Esophagus muscularis mucosa (tissue), 4 donors: Measurements from ENCODE around the gene EPSTI1. TPM values are rescaled to one million over a fixed set of nuclear protein-coding genes. Genes with fewer than 3 reads are reported as not detected.

Source experiments
- DNase-seq: peaks from one replicate; pipeline ENCODE4 v3.0.0-alpha.2; 2017; ENCODE audit errors: extremely low spot score
- H3K27ac ChIP-seq, 4 donors: fragments of 200-600 bp; sonication (generic); replicated peaks in 1 of 4; 1 replicate in 3 of 4; 2 replicates in 1 of 4; pipeline ENCODE4 v1.5.1; 2016 to 2019; ENCODE audit warnings: mild to moderate bottlenecking in 1 of 4
- H3K27me3 ChIP-seq, 4 donors: fragments of 200-600 bp; sonication (generic); one replicate each; pipeline versions ENCODE4 v1.5.1 to v1.6.0; 2016 to 2019
- H3K36me3 ChIP-seq, 4 donors: fragments of 200-600 bp; sonication (generic); one replicate each; pipeline ENCODE4 v1.5.1; 2016 to 2019
- H3K4me1 ChIP-seq, 4 donors: fragments of 200-600 bp; sonication (generic); one replicate each; pipeline ENCODE4 v1.5.1; 2016 to 2019
- H3K4me3 ChIP-seq, 4 donors: fragments of 200-600 bp; sonication (generic); 1 replicate in 2 of 4; 2 replicates in 2 of 4; pipeline ENCODE4 v1.5.1; 2016 to 2019; ENCODE audit warnings: mild to moderate bottlenecking in 4 of 4, moderate library complexity in 1 of 4
- H3K9me3 ChIP-seq, 4 donors: fragments of 200-600 bp; sonication (generic); 1 replicate in 3 of 4; 2 replicates in 1 of 4; pipeline ENCODE4 v1.5.1; 2016 to 2019
- CTCF ChIP-seq, 3 experiments: fragments of 200-600 bp in 2 of 3; fragments of 450-650 bp in 1 of 3; sonication (generic) in 2 of 3; IDR thresholded peaks; one replicate each; pipeline ENCODE4 v1.5.1; 2017 to 2019; ENCODE audit warnings: antibody characterized with exemption in 3 of 3, mild to moderate bottlenecking in 2 of 3, moderate library complexity in 1 of 3
- EP300 ChIP-seq: sonication (generic); formaldehyde crosslinking; IDR thresholded peaks from one replicate; pipeline ENCODE4 v1.6.1; 2017; ENCODE audit warnings: antibody characterized with exemption
- POLR2A ChIP-seq: fragments of 450-650 bp; IDR thresholded peaks from one replicate; pipeline ENCODE4 v1.6.1; 2017; ENCODE audit warnings: antibody characterized with exemption, moderate library complexity, mild to moderate bottlenecking, low read depth
- POLR2AphosphoS5 ChIP-seq, 2 donors: sonication (generic); formaldehyde crosslinking; IDR thresholded peaks; one replicate each; pipeline ENCODE4 v1.6.1; 2017; ENCODE audit warnings: antibody characterized with exemption in 2 of 2
- WGBS: methylation state at CpG from one replicate; pipeline ENCODE4 v1.1.5; 2018; 5-methylcytosine and 5-hydroxymethylcytosine counted together
- intact Hi-C: fragments of 100-400 bp; cut with DNase I; formaldehyde crosslinking; loops from one replicate; pipeline ENCODE4 v1.15.1; 2023
- total RNA-seq, 4 donors: library from RNA; depleted of rRNA; stranded (reverse); fragments of >200 nt; gene quantifications; one replicate each; pipeline versions ENCODE4 v1.1.0 to v1.2.1, GENCODE V29; 2016

EPSTI1 gene
- total RNA-seq, 4 donors from 2014 or later: 4.6 to 16.3 (median 9.6) TPM

DNA sequence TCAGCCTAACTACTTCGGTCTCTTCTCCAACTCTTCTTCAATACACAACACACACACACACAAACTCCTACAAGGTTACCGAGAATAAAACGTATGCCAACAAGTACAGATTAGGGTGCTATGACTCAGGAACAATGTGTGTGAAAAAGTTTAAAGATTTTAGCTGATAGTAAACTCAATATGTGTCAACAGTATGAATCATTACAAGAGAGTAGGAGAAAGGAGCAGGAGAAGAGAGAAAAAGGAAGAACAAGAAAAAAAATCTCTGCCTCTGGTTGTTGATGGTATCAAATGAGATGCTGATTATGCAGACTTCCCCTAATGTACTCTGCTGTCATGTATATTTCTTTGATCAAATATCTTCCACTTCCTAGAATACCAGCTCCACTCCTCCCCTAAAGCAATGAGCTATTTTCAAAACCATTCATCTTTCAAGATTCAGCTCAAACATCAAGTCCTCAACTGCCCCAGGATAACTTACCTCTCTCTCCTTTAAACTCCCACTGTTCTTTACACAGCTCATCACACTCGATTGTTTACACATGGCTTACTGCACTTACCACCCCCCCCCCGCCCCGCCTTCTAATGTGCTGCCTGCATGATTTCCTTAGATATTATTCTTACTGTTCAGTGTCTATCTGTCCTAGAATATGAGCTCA lies 115.0 kb downstream of the EPSTI1 start:
- H3K4me3 ChIP-seq: no peak overlapping the region
- H3K9me3 ChIP-seq: no peaks in the 10 kb centered on the region
- no peak for DNase-seq
- intact Hi-C loops: no loop called here
- TF ChIP-seq POLR2AphosphoS5 (IDR thresholded peaks at IDR 0.05) (no peak), EP300 (no peak), POLR2A (no peak), CTCF (IDR thresholded peaks at IDR 0.05) (no peak)
- H3K27me3 ChIP-seq: no peaks in the 10 kb centered on the region
- WGBS: 79% methylated on average over 6 of the region's 6 CpGs
- no peaks in the 10 kb centered on the region for H3K36me3 ChIP-seq
- no peak overlapping the region for H3K27ac ChIP-seq
- H3K4me1 ChIP-seq: peaks cover 0 to 10% (median 0%) of the 10 kb centered on the region in 4 donors

DNA sequence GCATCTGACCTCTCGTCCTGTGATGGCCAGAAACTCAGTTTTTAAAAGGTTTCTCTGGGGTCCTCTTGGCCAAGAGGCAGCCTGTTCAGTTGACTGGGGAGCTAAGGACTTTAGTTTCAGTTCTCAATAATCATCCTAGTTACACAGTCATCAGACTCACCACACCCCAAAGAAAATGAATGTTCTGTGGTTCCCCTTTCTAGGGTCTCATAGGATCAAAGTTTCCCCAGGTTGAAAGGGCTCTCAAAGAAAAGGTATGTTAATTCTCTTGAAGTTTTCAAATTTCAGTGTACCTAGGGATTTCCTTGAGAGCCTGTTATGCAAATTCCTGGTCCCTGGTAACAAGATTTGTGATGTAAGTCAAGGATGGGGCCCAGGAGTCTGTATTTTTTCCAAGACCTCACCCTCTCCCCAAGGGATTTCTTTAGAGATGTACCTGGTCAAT lies 115.7 kb downstream of the EPSTI1 start:
- Histone ChIP-seq H3K4me3 (no peak overlapping the region), H3K9me3 (no peaks in the 10 kb centered on the region), H3K27me3 (no peaks in the 10 kb centered on the region), H3K27ac (no peak overlapping the region), H3K4me1 (peaks cover 0 to 10% (median 0%) of the 10 kb centered on the region in 4 donors), H3K36me3 (no peaks in the 10 kb centered on the region)
- no peak for TF ChIP-seq CTCF (IDR thresholded peaks at IDR 0.05)
- TF ChIP-seq POLR2AphosphoS5 (IDR thresholded peaks at IDR 0.05): no peak
- no peak for TF ChIP-seq EP300
- no peak for TF ChIP-seq POLR2A
- no peak for DNase-seq
- intact Hi-C loops: no loop called here
- 82% methylated on average over 1 of the region's 1 CpG for WGBS

GRCh38 chr13:42875475-42876269 lies 116.4 kb downstream of the EPSTI1 start:
- no peak overlapping the region for H3K4me3 ChIP-seq
- H3K9me3 ChIP-seq: no peaks in the 10 kb centered on the region
- DNase-seq: no peak
- TF ChIP-seq EP300 (no peak), POLR2AphosphoS5 (IDR thresholded peaks at IDR 0.05) (no peak), CTCF (IDR thresholded peaks at IDR 0.05) (no peak), POLR2A (no peak)
- 65% methylated on average over 12 of the region's 12 CpGs for WGBS
- no peaks in the 10 kb centered on the region for H3K27me3 ChIP-seq
- intact Hi-C loops: no loop called here
- H3K27ac ChIP-seq: no peak overlapping the region
- H3K4me1 ChIP-seq: peaks cover 0 to 10% (median 0%) of the 10 kb centered on the region in 4 donors
- H3K36me3 ChIP-seq: no peaks in the 10 kb centered on the region

DNA sequence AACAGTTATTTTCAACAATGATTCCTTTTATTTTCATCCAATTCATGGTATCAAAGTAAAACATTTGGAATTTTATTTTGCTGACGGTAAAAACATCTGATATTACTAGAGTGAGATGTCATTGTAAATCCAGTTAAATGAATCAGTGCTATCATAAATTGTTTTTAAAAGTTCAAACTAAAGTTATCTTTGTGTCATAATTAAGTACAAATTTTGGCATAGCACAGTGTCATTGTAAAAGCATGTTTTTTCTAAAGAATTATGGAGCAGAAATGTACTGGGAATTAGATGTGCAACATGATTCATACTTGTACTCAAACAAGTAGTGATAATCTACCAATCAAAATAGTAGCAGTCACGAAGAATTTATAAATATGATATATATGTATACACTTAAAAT lies 117.8 kb downstream of the EPSTI1 start:
- no peaks in the 10 kb centered on the region for H3K27me3 ChIP-seq
- no peaks in the 10 kb centered on the region for H3K4me1 ChIP-seq
- intact Hi-C loops: no loop called here
- DNase-seq: no peak
- no peak overlapping the region for H3K4me3 ChIP-seq
- TF ChIP-seq CTCF (IDR thresholded peaks at IDR 0.05): no peak
- TF ChIP-seq POLR2AphosphoS5 (IDR thresholded peaks at IDR 0.05): no peak
- TF ChIP-seq EP300: no peak
- no peak for TF ChIP-seq POLR2A
- H3K36me3 ChIP-seq: no peaks in the 10 kb centered on the region
- WGBS: 91% methylated on average over 2 of the region's 2 CpGs
- H3K9me3 ChIP-seq: no peaks in the 10 kb centered on the region
- H3K27ac ChIP-seq: no peak overlapping the region
